22Rv1 (cell line): ENCODE results near the gene SLC19A1.

Experiments
- ZFX ChIP-seq: fragments of 450-650 bp; IDR thresholded peaks from 2 replicates; pipeline ENCODE4 v1.6.1; 2017; ENCODE audit warnings: antibody characterized with exemption, borderline replicate concordance
- TF ChIP-seq, protein P1 (sequence below): fragments of 450-650 bp; IDR thresholded peaks from 2 replicates; pipeline ENCODE4 v1.5.1; 2017; ENCODE audit warnings: mild to moderate bottlenecking

- TF ChIP-seq, protein P1, sequence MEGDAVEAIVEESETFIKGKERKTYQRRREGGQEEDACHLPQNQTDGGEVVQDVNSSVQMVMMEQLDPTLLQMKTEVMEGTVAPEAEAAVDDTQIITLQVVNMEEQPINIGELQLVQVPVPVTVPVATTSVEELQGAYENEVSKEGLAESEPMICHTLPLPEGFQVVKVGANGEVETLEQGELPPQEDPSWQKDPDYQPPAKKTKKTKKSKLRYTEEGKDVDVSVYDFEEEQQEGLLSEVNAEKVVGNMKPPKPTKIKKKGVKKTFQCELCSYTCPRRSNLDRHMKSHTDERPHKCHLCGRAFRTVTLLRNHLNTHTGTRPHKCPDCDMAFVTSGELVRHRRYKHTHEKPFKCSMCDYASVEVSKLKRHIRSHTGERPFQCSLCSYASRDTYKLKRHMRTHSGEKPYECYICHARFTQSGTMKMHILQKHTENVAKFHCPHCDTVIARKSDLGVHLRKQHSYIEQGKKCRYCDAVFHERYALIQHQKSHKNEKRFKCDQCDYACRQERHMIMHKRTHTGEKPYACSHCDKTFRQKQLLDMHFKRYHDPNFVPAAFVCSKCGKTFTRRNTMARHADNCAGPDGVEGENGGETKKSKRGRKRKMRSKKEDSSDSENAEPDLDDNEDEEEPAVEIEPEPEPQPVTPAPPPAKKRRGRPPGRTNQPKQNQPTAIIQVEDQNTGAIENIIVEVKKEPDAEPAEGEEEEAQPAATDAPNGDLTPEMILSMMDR: no peak
- no peak for TF ChIP-seq ZFX
Observed at GRCh38 chr21:45547545-45547900, 5.3 kb upstream of the SLC19A1 start.
